Stimulated activated CD4-positive, alpha-beta T cell treated with anti-CD3 and anti-CD28 coated beads, Interleukin-1b, Interleukin-23, amount 100 ng/mL, for 24 hours (primary cell): Measurements from ENCODE around the gene XRN2.

Experiments used
- DNase-seq, 4 experiments: peaks; one replicate each; pipeline ENCODE4 v3.0.0-alpha.2; 2020; ENCODE audit warnings: low read depth in 4 of 4, low spot score in 1 of 4

XRN2 gene, protein sequence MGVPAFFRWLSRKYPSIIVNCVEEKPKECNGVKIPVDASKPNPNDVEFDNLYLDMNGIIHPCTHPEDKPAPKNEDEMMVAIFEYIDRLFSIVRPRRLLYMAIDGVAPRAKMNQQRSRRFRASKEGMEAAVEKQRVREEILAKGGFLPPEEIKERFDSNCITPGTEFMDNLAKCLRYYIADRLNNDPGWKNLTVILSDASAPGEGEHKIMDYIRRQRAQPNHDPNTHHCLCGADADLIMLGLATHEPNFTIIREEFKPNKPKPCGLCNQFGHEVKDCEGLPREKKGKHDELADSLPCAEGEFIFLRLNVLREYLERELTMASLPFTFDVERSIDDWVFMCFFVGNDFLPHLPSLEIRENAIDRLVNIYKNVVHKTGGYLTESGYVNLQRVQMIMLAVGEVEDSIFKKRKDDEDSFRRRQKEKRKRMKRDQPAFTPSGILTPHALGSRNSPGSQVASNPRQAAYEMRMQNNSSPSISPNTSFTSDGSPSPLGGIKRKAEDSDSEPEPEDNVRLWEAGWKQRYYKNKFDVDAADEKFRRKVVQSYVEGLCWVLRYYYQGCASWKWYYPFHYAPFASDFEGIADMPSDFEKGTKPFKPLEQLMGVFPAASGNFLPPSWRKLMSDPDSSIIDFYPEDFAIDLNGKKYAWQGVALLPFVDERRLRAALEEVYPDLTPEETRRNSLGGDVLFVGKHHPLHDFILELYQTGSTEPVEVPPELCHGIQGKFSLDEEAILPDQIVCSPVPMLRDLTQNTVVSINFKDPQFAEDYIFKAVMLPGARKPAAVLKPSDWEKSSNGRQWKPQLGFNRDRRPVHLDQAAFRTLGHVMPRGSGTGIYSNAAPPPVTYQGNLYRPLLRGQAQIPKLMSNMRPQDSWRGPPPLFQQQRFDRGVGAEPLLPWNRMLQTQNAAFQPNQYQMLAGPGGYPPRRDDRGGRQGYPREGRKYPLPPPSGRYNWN

DNA sequence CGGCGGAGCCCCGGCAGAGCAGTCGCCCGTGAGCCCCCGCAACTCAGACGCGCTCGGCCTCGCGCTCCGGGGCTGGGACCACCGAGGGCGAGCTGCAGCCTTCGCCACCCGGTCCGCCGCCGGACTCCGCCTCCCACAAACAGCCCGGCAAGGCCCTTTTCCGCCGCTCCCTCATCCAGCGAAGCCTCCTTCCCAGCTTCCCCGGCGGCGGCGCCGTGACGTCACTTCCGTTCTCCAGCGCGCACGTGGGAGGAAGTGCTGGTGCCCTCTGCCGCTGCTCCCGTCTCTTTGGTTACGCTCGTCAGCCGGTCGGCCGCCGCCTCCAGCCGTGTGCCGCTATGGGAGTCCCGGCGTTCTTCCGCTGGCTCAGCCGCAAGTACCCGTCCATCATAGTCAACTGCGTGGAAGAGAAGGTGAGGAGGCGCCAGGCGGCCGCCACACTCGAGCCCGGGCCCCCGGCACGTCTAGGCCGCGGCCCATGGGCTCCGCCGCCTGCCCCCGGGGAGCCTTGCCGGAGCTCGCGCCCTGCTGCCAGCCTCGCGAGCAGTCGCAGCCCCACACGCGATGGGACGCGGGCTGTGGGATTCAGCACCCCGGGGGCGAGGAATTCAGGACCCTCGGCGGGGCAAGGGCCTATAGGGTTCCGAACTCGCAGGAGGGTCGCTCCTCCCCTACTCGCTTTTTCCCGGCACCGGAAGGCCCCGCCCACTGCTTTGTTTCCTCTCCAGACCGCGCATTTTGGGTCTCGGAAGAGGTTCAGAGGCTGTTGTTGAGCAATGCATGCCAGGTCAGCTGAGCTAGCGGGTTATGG is at the start of gene XRN2:
TSS of gene XRN2 (plus strand) at position 271 of the 811 bp plus-strand sequence. CDS start at position 339, 68 bp downstream.
- peak; percentile 93 to 96 (median 94) for DNase-seq

DNA sequence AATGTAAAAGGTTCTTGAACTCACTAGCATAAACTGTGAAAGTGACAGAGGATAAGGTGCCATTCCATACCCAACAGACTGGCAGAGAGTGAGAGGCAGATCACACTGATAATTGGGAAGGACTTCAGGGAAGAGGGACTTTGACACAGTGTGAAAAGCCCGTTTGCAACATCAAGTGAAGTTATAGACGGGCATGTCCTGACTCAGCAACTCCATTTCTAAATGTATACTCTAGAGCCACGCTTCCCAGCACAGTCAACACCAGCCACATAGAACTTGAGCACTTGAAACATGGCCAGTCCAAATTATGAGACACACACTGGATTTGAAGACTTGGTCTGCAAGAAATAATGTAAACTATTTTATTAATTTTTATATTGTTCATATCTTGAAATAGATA is 45.9 kb upstream of the XRN2 start:
- no peak for DNase-seq

DNA sequence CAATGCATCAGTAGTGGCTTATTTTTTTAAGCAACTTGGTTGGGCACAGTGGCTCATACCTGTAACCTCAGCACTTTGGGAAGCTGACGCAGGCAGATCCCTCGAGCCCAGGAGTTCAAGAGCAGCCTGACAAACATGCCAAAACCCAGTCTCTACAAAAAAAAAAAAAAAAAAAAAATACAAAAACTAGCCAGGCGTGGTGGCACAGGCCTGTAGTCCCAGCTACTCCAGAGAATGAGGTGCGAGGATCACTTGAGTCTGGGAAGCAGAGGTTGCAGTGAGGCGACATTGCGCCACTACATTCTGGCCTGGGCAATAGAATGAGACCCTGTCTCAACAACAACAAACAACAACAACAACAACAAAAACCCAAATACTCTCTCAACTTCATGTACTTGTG is 44.7 kb upstream of the XRN2 start:
- no peak for DNase-seq

DNA sequence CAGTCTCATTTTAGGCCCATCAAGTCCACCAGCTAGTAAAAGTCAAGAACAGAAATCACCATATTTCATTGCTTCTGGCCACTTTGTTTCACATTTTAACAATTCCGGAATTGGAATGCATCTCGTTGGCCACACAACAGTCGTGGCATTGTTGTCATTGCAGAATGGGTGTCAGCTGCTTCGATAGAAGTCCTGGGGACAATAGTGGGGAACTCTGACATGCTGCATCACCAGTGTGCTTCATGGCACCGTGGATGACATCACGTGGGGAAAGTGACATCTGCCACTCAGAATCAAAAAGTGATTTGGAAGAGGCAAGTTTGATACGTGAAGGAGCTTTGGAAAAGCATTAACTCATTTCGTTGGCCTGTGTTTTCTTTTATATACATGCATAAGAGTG is 43.8 kb upstream of the XRN2 start:
- DNase-seq = no peak

DNA sequence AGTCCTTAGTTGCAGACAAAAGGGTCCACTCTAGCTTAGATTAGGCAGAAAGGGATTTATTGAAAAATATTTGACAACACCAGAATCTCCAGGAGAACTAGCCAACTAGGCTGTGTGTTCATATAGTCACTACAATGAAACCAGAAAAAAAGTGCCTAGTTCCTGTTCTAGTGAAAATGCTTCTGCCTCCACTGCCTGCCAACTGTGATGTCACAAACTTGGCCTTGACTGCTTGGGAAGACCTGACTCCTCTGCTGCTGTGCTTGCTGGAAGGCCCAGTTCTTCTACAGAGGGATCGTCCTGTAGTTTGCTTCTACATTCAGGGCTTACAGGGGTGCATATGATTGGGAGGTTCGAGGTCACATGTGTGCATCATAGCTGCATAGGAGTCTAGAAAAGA is 40.3 kb upstream of the XRN2 start:
- DNase-seq = no peak

DNA sequence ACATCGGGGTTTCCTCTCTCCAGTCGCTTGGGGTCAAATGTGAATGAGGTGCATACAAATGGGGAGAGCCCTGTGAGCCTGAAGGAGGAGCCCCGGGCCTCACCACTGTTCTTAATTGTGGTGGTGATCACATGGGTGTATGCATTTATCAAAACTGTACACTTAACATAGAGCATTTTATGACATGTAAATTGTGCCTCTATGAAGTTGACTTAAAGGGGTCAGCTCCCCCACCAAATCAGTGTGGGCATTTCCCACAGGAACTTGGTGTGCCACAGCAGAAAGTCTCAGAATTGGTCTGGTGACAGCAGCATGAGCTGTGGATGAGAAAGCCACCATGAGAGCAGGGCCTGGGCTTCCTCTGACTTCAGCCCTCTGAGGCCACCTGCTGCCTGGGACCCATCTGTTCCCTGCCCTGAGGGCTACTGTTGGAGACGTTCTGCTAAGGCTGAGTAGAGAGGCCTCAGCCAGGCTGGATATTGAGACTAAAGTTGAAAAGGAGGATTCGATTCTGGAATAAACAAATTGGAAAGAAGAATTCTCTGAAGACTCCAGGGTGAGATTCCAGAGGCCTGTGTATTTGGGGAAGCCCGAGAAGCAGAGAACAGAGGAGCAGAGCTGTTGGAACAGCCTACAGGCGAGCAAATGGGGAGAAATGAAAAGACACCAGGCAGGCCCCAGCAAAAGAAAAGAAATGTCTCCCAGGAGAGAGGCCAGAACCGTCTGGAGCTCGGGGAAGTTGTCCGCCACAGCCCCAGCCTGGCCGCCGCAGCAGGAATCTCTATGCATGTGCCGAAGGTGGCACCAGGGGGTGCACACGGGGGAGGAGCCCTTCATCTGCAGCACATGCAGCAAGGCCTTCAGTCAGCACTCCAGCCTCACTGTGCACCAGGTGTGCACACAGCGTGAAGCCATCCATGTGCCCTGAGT is 37.6 kb upstream of the XRN2 start:
- DNase-seq = no peak

DNA sequence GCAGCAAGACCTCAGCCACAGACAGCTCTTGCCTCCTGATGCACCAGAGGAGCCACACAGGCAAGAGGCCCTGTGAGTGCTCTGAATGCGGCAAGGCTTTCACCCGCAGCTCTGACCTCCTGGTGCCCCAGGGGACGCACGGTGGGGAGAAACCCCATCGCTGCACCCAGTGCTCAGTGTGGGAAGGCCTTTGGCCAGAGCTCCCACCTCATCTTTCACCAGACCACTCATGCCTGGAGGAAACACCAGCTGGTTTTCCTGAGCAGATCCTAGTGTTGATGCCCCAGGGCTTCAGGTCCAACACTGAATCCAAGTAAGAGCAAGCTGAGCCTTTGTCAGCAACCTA is 37.0 kb upstream of the XRN2 start:
- no peak for DNase-seq

DNA sequence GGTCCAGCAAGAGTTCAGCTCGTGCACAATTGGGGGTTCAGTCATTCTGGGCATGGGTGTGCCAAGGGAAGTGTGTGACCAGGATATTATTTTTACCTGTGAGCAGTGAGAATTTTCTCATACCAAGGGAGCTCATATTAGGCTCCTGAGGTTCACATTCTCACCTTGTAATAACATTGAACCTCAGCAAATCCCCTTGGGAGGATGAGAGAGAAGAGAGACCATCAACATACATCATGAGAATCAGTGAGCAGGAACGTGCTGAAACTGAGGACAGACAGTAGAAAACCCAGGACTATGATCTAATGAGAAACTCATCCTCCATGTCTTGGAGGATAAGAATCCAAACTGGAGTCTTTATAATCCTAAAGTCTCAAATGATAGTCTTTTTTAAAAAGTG is 33.4 kb upstream of the XRN2 start:
- no peak for DNase-seq

DNA sequence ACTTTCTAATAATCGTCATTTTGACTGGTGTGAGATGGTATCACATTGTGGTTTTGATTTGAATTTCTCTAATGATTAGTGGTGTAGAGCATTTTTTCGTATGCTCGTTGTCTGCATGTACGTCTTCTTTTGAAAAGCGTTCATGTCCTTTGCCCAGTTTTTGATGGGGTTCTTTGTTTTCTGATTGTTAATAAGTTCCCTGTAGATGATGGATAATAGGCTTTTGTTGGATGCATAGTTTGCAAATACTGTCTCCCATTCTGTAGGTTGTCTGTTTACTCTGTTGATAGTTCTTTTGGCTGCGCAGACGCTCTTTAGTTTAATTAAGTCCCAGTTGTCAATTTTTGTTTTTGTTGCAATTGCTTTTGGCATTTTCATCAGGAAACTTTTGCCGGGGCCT is 32.3 kb upstream of the XRN2 start:
- no peak for DNase-seq

DNA sequence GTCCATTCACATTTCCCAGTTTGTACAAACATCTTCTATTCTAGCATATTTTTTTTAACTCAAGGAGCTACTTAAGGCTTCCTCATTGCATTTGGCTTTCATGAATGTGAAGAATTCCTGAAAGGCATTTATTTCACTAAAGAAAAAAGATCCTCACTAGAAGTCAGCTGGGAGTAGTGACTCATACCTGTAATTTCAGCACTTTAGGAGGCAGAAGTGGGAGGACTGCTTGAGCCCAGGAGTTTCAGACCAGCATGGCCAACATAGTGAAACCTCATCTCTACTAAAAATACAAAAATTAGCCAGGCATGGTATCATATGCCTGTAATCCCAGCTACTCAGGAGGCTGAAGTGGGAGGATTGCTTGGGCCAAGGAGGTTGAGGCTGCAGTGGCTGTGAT is 30.9 kb upstream of the XRN2 start:
- DNase-seq = no peak

DNA sequence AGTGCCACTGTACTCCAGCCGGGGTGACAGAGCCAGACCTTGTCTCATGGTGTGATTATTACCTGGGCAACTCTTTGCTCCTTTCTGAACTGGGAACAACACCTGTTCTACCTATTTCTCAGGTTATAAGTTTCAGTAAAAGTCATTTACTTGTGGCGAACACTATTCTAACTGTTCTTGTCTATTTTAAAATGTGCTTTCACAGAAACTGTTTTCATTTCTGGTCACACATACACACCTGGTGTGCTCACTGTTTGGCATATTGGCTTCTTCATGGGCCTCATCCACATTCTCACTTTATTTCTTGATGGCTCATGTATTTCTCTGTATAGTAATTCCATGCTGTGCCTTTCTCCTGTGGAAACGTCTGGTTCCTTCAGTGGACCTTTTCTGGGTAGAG is 30.5 kb upstream of the XRN2 start:
- DNase-seq = no peak

DNA sequence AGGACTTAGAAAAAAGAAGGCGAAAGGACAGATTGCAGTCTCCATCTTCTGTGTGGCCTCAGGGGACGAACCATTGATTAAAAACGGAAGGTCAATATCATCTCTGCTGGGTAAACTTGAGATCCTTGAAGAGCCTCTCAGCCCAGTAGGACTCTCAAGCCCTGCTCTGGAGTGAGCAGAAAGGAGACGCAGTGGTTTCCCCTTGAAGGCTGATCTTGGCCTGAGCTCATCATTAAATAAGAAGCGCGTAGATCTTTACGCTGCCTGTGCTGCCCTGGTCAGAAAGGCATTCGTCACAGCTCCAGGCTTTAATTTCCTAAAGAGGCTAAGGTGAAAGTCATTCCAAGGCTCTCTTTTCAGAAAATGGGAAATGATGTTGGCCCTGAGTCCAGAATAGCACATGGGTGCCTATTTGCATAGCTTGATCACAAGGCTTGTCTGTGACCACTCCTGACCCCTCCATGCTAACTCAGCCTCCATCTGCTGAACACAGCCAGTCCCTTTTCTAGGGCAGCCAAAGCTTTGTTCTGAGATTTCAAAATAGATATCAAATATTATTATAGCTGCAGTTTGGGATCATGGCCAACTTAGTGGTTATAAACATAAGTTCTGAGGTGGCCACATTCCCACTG is 29.3 kb upstream of the XRN2 start:
- no peak for DNase-seq

DNA sequence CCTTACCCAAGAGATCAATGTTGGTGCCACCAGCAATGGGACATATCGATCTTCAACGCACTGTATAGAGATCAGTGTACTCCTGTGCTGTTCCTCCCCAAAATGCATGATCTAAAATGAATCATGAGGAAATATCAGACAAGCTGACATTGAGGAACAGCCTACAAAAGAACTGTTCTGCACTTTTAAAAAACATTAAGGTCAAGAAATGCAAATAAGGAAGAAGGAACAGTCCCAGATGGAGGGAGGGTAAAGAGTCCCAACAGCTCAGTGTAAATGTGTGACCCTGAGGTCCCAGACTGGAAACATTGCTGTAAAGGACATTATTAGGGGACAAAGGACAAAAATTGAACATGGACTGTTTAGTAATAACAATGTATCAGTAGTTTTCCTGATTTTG is 24.3 kb upstream of the XRN2 start:
- DNase-seq = no peak

DNA sequence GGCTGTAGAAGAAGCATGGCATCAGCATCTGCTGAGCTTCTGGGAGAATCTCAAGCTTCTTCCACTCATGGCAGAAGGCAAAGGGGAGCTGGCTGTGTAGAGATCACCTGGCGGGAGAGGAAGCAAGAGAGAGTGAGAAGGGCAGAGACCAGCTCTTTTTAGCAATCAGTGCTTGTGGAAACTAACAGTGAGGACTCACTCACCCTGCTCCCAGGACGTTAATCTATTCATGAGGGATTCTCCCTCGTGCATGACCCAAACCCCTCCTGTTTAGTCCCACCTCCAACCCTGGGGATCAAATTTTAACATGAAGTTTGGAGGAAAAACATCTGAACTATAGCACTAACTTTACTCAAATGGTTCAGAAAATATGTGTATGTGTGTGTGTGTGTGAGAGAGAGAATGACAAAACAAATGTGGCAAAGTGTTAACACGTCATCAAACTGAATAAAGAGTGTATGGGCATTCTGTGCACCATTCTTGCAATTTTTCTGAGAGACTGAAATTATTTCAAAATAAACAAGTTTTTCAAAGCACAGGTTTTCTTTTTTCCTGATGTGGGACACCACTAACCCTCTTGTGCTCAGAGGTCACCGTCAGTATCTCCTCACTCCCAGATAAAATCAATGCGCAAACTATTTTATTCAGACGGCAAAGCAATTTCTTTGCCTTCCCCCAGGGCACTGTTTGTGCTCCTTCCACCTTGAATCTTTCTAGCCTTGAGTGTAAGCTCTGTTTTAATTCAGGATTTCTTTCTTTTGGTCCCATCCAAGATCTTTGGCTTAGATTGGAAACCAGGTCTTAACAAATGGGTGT is 23.2 kb upstream of the XRN2 start:
- DNase-seq = no peak

DNA sequence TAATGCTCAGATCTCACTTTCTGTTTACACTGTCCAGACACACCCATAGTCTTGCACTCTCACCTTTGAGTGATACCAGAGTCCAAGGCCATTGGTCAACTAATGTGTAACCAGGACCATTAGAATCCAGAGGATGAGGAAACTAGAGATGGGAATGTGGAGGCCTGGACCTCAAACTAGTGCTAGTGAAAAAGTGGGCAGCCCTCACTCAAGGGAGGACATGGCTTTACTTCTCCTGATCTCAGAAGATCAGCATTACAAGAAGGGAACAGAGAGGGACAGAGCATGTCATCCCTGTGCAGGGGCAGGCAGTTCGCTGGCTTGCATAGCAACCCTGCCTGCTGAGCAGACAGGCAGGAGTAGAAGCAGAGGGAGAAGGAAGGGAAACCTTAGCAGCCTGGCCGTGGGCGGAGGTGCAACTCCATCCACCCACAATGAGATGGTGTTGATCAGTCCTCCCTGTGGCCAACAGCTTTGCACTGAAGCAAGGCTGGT is 22.6 kb upstream of the XRN2 start:
- DNase-seq = no peak

DNA sequence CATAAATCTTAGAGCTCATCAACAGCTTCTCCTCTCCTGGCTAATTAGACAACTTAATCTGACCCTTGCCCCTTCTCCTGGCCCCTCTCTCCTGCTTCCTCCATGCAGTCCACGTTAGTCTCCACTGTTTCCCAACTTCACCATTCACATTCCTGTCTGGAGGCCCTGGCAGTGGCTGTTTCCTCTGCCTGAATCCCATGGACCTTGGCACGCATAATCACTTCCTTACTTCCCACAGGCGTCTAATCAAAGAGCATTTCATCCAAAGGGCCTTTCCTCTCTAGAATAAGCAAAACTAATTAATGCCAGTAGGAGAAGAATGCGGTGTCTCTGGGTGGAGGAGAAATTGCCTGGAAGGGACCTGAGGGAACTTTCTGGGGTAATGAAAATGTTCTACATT is 16.4 kb upstream of the XRN2 start:
- DNase-seq = no peak

DNA sequence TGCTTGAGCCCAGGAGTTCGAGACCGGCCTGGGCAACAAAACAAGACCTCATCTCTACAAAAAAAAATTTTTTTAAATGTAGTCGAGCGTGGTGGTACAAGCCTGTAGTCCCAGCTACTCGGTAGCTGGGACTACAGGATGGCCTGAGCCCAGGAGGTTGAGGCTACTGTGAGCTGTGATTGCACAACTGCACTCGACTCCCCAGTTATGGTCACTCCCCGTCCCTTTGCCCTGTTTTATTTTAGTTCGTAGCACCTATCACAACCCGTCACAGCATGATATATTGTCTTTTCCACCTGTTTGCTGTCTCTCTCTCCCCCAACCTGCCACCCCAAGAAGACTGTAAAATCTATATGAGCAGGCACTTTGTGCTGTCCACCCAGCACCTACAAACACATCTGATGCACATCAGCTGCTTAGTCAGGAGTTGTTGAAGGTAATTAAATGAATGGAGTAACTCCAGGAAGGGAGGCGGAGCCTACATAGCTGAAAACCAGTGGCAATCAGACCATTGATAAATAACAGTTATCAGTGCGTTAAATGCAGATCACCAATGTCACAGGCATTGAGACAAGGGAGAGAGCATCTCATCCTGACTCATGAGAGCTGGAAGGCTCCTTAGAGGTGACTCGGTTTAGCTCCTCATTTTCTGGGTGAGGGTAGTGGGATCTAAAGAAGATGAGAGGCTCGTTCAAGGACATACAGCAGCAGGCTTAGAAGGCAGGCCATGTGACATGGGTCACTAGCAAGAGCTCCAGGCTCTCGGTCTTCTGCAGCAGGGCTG is 14.4 kb upstream of the XRN2 start:
- no peak for DNase-seq

DNA sequence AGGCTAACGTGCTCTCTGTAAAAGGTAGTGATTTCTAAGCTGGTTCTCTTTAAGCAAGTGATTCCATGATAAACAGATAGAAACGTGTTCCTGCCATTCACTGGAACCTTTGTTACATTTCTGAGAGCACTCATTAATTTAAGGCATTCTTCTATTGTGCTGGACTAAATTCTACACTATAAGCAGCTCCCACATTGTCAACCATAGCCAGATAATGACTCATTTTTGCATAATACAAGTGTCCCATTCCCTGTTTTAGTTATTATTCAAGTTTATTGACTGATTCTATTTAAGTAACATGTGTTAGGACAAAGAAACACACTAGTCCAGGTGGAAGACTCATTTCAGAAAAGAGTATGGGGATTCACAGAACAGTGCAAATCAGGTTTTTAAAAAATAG is 13.5 kb upstream of the XRN2 start:
- no peak for DNase-seq
